NB4 (cell line): ENCODE measurements around the gene RARRES2.

Source experiments
- DNase-seq: peaks from one replicate; pipeline ENCODE4 v3.0.0; 2010; ENCODE audit warnings: low read depth
- H3K4me3 ChIP-seq: one replicate; pipeline ENCODE4 v1.5.1; 2011; ENCODE audit warnings: mild to moderate bottlenecking, low read depth, low read length, moderate library complexity
- CTCF ChIP-seq: IDR thresholded peaks from one replicate; pipeline ENCODE4 v1.5.1; 2012; ENCODE audit warnings: low read depth, low read length
- MAX ChIP-seq: IDR thresholded peaks from 2 replicates; pipeline ENCODE4 v1.6.1; 2011; ENCODE audit warnings: low read depth, low read length
- MYC ChIP-seq: IDR thresholded peaks from 2 replicates; pipeline ENCODE4 v1.6.1; 2011; ENCODE audit warnings: low read depth, low read length
- POLR2A ChIP-seq: IDR thresholded peaks from 2 replicates; pipeline ENCODE4 v1.6.1; 2011; ENCODE audit warnings: mild to moderate bottlenecking; ENCODE audit not compliant: insufficient read length; ENCODE audit errors: extremely low read depth

RARRES2 gene

GRCh38 chr7:150381785-150382122 lies 40.3 kb upstream of the RARRES2 start:
- no peak overlapping the region for H3K4me3 ChIP-seq
- no peak for TF ChIP-seq MAX
- no peak for TF ChIP-seq CTCF
- DNase-seq, result no peak

GRCh38 chr7:150381096-150381495 lies 39.7 kb upstream of the RARRES2 start:
- H3K4me3 ChIP-seq, result no peak overlapping the region

GRCh38 chr7:150380463-150380862 lies 39.0 kb upstream of the RARRES2 start:
- TF ChIP-seq MYC, result no peak
- no peak for TF ChIP-seq MAX
- TF ChIP-seq POLR2A, result no peak
- TF ChIP-seq CTCF, result no peak
- no peak for DNase-seq
- peak overlapping the region; percentile 78 for H3K4me3 ChIP-seq

More at GRCh38 chr7:150381096-150381495, 39.7 kb upstream of the RARRES2 start:
- DNase-seq, result no peak
- TF ChIP-seq POLR2A (no peak), MAX (no peak), MYC (no peak), CTCF (no peak)

GRCh38 chr7:150379441-150380379 lies 38.3 kb upstream of the RARRES2 start:
- H3K4me3 ChIP-seq, result peak overlapping the region; percentile 78
- peak; percentile 59 for DNase-seq
- TF ChIP-seq MYC, result no peak
- TF ChIP-seq MAX, result no peak
- no peak for TF ChIP-seq POLR2A
- no peak for TF ChIP-seq CTCF

- H3K4me3 ChIP-seq, result peak within 1 kb of the TSS; percentile 78
- peak; percentile 99 for DNase-seq
- TF ChIP-seq MAX (no peak), MYC (0 out of 2 replicates have a peak, but pooled peaks have one; percentile 14), CTCF (no peak), POLR2A (peak; percentile 93)
These were observed 37.5 kb upstream of the RARRES2 start, which contains the start of gene ZNF775 for GRCh38 chr7:150378853-150379440. ZNF775 (plus strand) TSS chr7:150379330; CDS start chr7:150388471, 9,141 bp downstream.
